HepG2 (cell line): ENCODE data around the gene CRYM. TPM values are rescaled to one million over a fixed set of nuclear protein-coding genes. Genes with fewer than 3 reads are reported as not detected.
A peak's percentile ranks its signal among the peaks of the same experiment; 100 is the strongest.

Experiments used
- KLF15 ChIP-seq: sonication (generic); formaldehyde crosslinking; IDR thresholded peaks from 2 replicates; pipeline ENCODE4 v1.8.1; 2023; ENCODE audit warnings: borderline replicate concordance, mild to moderate bottlenecking, inconsistent platforms, missing genetic modification reagents, mixed read lengths
- MEIS2 ChIP-seq: sonication (generic); formaldehyde crosslinking; IDR thresholded peaks from 2 replicates; pipeline ENCODE4 v1.9.0; 2021; ENCODE audit warnings: mild to moderate bottlenecking, missing genetic modification reagents
- RBFOX2 ChIP-seq: fragments of 200-400 bp; formaldehyde crosslinking; IDR thresholded peaks from 2 replicates; pipeline ENCODE4 v1.6.1; 2017; ENCODE audit warnings: low read depth, mild to moderate bottlenecking, low read length
- RORA ChIP-seq: sonication (generic); formaldehyde crosslinking; IDR thresholded peaks from 2 replicates; pipeline ENCODE4 v1.5.0; 2020; ENCODE audit warnings: mild to moderate bottlenecking, missing genetic modification reagents, moderate library complexity
- TMF1 ChIP-seq: sonication (generic); formaldehyde crosslinking; IDR thresholded peaks from 2 replicates; pipeline ENCODE4 v1.8.1; 2022; ENCODE audit warnings: low read depth, missing genetic modification reagents
- ZSCAN25 ChIP-seq: sonication (generic); formaldehyde crosslinking; IDR thresholded peaks from 2 replicates; pipeline ENCODE4 v1.8.0; 2022; ENCODE audit warnings: mild to moderate bottlenecking, missing genetic modification reagents
- polyA plus RNA-seq, 8 experiments: library from polyadenylated mRNA; depleted of rRNA in 3 of 8; stranded (reverse) in 7 of 8; unstranded in 1 of 8; fragments of >200 nt; fragmentation: Illumina TruSeq in 4 of 8; extraction: Trizol in 4 of 8; gene quantifications; 2 replicates each; pipeline versions ENCODE4 v1.2.1 to v1.2.3, GENCODE V29; 2011 to 2016; ENCODE audit warnings: low read depth in 4 of 8, missing spikeins in 1 of 8, mixed read lengths in 1 of 8; ENCODE audit not compliant: insufficient read depth in 1 of 8
- total RNA-seq, 5 experiments: library from RNA; depleted of rRNA; stranded (reverse); fragments of >200 nt; fragmentation: Illumina TruSeq; extraction: Trizol; gene quantifications; 2 replicates each; pipeline ENCODE4 v1.2.3, GENCODE V29; 2016; ENCODE audit warnings: low read depth in 1 of 5
- TF ChIP-seq, protein P1 (sequence below): sonication (generic); formaldehyde crosslinking; IDR thresholded peaks from 2 replicates; pipeline ENCODE4 v1.5.1; 2020; ENCODE audit warnings: missing genetic modification reagents, mild to moderate bottlenecking, borderline replicate concordance
- TF ChIP-seq, protein P2 (sequence below): sonication (generic); formaldehyde crosslinking; IDR thresholded peaks from 2 replicates; pipeline ENCODE4 v1.8.0; 2023; ENCODE audit warnings: mild to moderate bottlenecking, missing genetic modification reagents
- TF ChIP-seq, protein P3 (sequence below): IDR thresholded peaks from 2 replicates; pipeline ENCODE4 v1.4.0; 2020; ENCODE audit warnings: mild to moderate bottlenecking, missing genetic modification reagents
- TF ChIP-seq, protein P4 (sequence below): sonication (generic); formaldehyde crosslinking; IDR thresholded peaks from 2 replicates; pipeline ENCODE4 v1.4.0; 2020; ENCODE audit warnings: missing genetic modification reagents; ENCODE audit errors: not compliant biosample characterization
- TF ChIP-seq, protein P5 (sequence below): IDR thresholded peaks from 2 replicates; pipeline ENCODE4 v1.6.1; 2016; ENCODE audit warnings: missing compliant biosample characterization, missing genetic modification reagents, borderline replicate concordance
- TF ChIP-seq, protein P6 (sequence below): sonication (generic); formaldehyde crosslinking; IDR thresholded peaks from 2 replicates; pipeline ENCODE4 v1.8.0; 2022; ENCODE audit warnings: mild to moderate bottlenecking, missing genetic modification reagents; ENCODE audit not compliant: insufficient replicate concordance
- TF ChIP-seq, protein P7 (sequence below): sonication (generic); formaldehyde crosslinking; conservative IDR thresholded peaks from 2 replicates; pipeline ENCODE4 v1.8.0; 2022; ENCODE audit warnings: missing genetic modification reagents

CRYM gene
- total and polyA plus RNA-seq, 2 of the 13 experiments (the other 11 are each of a cell fraction or from before 2014, with no cell fraction given) = 1.9 to 2.2 TPM

DNA sequence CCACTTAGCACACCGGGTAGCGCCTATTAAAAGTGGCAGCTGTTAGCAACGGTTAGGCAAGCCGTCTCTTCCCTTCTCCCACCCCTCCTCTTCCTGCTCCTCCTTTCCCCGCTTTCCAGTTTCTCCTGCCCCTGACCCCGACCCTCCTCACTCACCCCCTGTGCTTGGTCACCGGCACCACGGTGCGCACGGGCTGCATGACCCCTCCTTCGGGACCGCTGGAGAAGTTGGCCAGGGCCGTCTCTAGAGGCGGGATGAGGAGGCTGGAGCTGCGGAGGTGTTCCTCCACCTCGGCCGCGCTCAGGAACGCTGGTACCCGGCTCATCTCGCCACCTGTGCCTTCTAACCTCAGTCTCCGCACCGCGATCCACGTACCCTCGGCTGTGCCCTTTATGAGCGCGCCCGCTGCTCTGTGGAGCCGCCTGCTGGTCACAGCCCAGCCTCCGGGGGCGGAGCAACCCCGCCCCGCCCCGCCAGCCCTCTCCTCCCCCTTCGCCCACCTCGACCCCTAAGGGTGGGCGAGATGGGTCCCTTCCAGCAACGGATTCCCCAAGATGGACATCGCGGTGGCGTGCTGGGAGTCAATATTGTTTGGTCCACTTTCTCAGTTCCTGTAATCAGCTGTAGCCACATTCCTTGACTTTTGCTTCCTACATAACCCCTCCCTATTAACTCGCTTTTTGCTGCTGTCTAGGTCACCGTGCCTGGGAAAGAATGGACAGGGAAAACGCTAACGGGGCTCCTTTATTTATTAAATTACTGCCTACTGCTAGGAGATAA is at the start of gene CRYM (continued):
- TF ChIP-seq, protein P1, sequence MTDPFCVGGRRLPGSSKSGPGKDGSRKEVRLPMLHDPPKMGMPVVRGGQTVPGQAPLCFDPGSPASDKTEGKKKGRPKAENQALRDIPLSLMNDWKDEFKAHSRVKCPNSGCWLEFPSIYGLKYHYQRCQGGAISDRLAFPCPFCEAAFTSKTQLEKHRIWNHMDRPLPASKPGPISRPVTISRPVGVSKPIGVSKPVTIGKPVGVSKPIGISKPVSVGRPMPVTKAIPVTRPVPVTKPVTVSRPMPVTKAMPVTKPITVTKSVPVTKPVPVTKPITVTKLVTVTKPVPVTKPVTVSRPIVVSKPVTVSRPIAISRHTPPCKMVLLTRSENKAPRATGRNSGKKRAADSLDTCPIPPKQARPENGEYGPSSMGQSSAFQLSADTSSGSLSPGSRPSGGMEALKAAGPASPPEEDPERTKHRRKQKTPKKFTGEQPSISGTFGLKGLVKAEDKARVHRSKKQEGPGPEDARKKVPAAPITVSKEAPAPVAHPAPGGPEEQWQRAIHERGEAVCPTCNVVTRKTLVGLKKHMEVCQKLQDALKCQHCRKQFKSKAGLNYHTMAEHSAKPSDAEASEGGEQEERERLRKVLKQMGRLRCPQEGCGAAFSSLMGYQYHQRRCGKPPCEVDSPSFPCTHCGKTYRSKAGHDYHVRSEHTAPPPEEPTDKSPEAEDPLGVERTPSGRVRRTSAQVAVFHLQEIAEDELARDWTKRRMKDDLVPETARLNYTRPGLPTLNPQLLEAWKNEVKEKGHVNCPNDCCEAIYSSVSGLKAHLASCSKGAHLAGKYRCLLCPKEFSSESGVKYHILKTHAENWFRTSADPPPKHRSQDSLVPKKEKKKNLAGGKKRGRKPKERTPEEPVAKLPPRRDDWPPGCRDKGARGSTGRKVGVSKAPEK = peak; percentile 94; the same call in 1 of the 2 replicates
- no peak for TF ChIP-seq RBFOX2
- TF ChIP-seq TMF1 (CRISPR knock-in tag) = 0 out of 2 replicates have a peak, but pooled peaks have one; percentile 38
- TF ChIP-seq ZSCAN25 (CRISPR knock-in tag) = peak; percentile 92
- TF ChIP-seq, protein P2, sequence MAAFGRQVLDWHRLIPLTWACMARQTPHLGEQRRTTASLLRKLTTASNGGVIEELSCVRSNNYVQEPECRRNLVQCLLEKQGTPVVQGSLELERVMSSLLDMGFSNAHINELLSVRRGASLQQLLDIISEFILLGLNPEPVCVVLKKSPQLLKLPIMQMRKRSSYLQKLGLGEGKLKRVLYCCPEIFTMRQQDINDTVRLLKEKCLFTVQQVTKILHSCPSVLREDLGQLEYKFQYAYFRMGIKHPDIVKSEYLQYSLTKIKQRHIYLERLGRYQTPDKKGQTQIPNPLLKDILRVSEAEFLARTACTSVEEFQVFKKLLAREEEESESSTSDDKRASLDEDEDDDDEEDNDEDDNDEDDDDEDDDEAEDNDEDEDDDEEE (CRISPR knock-in tag) = peak; percentile 74; the same call in 1 of the 2 replicates
- TF ChIP-seq, protein P3, sequence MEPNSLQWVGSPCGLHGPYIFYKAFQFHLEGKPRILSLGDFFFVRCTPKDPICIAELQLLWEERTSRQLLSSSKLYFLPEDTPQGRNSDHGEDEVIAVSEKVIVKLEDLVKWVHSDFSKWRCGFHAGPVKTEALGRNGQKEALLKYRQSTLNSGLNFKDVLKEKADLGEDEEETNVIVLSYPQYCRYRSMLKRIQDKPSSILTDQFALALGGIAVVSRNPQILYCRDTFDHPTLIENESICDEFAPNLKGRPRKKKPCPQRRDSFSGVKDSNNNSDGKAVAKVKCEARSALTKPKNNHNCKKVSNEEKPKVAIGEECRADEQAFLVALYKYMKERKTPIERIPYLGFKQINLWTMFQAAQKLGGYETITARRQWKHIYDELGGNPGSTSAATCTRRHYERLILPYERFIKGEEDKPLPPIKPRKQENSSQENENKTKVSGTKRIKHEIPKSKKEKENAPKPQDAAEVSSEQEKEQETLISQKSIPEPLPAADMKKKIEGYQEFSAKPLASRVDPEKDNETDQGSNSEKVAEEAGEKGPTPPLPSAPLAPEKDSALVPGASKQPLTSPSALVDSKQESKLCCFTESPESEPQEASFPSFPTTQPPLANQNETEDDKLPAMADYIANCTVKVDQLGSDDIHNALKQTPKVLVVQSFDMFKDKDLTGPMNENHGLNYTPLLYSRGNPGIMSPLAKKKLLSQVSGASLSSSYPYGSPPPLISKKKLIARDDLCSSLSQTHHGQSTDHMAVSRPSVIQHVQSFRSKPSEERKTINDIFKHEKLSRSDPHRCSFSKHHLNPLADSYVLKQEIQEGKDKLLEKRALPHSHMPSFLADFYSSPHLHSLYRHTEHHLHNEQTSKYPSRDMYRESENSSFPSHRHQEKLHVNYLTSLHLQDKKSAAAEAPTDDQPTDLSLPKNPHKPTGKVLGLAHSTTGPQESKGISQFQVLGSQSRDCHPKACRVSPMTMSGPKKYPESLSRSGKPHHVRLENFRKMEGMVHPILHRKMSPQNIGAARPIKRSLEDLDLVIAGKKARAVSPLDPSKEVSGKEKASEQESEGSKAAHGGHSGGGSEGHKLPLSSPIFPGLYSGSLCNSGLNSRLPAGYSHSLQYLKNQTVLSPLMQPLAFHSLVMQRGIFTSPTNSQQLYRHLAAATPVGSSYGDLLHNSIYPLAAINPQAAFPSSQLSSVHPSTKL (CRISPR knock-in tag) = peak; percentile 79
- TF ChIP-seq, protein P4, sequence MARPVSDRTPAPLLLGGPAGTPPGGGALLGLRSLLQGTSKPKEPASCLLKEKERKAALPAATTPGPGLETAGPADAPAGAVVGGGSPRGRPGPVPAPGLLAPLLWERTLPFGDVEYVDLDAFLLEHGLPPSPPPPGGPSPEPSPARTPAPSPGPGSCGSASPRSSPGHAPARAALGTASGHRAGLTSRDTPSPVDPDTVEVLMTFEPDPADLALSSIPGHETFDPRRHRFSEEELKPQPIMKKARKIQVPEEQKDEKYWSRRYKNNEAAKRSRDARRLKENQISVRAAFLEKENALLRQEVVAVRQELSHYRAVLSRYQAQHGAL (CRISPR knock-in tag) = no peak
- TF ChIP-seq, protein P5, sequence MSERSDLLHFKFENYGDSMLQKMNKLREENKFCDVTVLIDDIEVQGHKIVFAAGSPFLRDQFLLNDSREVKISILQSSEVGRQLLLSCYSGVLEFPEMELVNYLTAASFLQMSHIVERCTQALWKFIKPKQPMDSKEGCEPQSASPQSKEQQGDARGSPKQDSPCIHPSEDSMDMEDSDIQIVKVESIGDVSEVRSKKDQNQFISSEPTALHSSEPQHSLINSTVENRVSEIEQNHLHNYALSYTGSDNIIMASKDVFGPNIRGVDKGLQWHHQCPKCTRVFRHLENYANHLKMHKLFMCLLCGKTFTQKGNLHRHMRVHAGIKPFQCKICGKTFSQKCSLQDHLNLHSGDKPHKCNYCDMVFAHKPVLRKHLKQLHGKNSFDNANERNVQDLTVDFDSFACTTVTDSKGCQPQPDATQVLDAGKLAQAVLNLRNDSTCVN (CRISPR knock-in tag) = peak; percentile 80
- TF ChIP-seq MEIS2 (CRISPR knock-in tag) = peak; percentile 66; the same call in 1 of the 2 replicates
- no peak for TF ChIP-seq RORA
- TF ChIP-seq, protein P6, sequence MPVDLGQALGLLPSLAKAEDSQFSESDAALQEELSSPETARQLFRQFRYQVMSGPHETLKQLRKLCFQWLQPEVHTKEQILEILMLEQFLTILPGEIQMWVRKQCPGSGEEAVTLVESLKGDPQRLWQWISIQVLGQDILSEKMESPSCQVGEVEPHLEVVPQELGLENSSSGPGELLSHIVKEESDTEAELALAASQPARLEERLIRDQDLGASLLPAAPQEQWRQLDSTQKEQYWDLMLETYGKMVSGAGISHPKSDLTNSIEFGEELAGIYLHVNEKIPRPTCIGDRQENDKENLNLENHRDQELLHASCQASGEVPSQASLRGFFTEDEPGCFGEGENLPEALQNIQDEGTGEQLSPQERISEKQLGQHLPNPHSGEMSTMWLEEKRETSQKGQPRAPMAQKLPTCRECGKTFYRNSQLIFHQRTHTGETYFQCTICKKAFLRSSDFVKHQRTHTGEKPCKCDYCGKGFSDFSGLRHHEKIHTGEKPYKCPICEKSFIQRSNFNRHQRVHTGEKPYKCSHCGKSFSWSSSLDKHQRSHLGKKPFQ (CRISPR knock-in tag) = no peak
- no peak for TF ChIP-seq KLF15
- TF ChIP-seq, protein P7, sequence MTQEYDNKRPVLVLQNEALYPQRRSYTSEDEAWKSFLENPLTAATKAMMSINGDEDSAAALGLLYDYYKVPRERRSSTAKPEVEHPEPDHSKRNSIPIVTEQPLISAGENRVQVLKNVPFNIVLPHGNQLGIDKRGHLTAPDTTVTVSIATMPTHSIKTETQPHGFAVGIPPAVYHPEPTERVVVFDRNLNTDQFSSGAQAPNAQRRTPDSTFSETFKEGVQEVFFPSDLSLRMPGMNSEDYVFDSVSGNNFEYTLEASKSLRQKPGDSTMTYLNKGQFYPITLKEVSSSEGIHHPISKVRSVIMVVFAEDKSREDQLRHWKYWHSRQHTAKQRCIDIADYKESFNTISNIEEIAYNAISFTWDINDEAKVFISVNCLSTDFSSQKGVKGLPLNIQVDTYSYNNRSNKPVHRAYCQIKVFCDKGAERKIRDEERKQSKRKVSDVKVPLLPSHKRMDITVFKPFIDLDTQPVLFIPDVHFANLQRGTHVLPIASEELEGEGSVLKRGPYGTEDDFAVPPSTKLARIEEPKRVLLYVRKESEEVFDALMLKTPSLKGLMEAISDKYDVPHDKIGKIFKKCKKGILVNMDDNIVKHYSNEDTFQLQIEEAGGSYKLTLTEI (CRISPR knock-in tag) = no peak
